HG02571 (cell line): ENCODE measurements around the gene SPACDR.

Experiments used
- ATAC-seq: cut with Tn5 transposase; IDR thresholded peaks from one replicate; pipeline ENCODE4 v1.9.1; 2021; ENCODE audit warnings: mild to moderate bottlenecking, moderate library complexity; ENCODE audit not compliant: unreplicated experiment

SPACDR gene

DNA sequence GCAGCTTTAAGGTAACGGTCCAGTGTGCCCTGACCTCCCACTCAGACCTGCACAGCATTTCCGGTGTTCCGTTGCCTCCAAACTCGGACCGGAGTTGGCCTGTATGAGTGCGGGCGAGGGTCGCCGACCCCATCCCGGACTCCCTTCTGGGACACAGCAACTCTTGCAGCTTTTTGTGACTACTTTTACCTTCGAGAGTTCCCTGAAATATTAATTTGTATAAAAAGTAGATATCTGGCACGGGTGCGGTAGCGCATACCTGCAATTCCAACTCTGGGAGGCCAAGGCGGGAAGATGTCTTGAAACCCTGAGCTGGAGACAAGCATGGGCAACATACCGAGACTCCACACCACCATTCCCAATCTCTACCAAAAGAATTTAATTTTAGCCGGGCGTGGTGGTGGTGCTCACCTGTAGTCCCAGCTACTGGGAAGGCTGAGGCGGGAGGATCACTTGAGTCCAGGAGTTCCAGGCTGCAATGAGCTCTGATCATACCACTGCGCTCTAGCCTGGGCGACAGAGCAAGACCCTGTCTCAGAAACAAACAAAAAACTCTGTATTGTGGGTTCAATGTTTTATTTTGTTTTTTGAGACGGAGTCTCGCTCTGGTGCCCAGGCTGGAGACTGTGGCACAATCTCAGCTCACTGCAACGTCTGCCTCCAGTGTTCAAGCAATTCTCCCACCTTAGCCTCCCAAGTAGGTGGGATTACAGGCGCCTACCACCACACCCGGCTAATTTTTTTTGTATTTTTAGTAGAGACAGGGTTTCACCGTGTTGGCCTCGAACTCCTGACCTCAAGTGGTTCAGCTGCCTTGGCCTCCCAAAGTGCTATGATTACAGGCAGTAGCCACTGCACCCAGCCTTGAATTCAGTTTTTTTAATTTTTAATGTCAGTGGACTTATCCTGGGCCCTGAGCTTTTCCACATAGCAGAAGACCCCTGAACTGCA, 26.6 kb downstream of the SPACDR start:
- no peak for ATAC-seq

DNA sequence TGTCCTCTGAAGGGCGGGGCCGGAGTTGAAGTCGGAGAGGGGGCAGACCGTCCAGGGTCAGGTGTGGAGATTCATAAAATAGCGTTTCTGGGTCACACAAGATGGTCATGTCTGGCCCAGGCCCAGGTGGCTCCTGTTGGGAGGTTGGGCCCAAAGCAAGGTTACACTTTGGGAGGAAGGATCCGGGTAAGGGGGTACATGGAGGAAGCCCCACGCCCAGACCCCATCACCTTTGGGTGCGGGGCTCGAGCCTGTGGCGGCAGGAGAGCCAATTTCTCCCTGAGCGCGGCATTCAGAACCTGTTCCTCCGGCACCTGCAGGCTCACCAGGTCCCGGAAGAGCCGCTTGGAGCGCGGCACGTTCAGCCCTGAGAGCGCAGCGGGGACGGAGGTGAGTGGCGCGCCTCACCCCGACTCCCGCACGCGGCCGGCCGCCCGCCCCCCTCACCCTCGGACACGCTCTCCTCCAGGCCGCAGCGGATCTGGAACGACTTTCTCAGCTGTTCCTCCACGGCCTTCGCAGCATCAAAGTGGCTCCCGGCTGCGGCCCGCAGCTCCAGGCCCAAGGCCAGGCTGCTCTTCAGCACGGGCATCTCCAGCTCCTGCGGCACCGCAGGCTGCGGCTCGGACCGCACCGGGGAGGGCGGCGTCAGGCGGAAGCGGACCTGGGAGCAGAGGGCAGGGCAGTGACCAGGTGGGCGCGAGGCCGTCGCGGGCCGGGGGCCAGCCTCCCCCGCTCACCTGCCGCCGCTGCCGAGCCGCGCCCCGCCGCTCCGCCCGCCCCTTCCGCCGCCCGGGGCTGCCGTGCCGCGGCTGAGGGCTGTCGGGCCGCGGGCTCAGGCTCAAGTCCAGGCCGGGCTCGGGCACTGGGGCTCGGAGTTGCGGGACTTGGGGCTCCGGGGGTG, 28.4 kb downstream of the SPACDR start:
- ATAC-seq, result peak; percentile 16

- no peak for ATAC-seq
These were observed 29.5 kb downstream of the SPACDR start for GRCh38 chr7:100434297-100435144.

GRCh38 chr7:100433592-100434296, 30.3 kb downstream of the SPACDR start:
- no peak for ATAC-seq

GRCh38 chr7:100433276-100433591, 30.8 kb downstream of the SPACDR start:
- ATAC-seq, result no peak

DNA sequence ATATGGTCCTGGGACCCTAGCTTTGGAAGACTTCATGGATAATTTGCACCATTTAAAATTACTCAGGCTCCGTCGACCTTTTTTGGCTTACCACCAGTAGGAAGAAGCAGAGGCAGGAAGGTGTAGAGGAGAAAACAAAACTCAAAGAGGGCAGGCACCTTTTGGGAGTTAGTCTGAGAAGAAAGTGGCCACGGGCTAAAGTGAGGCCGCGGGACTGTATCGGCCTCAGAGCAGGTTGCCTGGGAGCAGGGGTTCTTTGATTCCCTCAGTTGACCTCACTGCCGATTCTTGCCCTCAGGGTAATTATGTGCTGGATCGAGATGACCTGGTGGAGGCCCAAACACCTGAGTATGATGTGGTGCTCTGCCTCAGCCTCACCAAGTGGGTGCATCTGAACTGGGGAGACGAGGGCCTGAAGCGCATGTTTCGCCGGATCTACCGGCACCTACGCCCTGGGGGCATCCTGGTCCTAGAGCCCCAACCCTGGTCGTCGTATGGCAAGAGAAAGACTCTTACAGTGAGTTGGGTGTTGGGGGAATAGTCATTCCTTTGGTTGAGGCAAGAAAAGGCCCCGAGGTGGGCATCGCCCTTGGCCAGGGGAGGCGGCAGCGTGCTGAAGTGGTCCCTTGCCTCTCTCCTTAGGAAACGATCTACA, 31.3 kb downstream of the SPACDR start:
- no peak for ATAC-seq

DNA sequence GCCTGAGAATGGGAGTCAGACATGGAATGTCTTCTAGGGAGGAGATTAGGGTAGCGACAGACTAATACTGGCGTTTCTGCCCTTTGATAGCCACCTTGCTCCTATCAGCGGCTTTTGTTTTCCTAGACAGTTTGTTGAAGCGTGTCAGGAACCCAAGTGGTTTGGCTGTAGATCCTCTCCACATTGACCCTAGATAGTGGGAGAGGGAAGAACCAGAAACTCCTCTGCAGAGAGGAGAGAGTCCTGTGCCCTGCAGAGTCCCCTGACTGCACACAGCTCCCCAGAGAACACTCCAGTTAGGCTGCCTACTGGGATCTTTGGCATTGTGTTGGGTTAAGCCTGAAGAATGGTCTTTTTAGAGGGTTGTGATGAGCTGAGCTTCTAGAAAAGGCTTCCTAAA, 32.0 kb downstream of the SPACDR start:
- ATAC-seq, result no peak

GRCh38 chr7:100431286-100431735, 32.7 kb downstream of the SPACDR start:
- no peak for ATAC-seq

GRCh38 chr7:100430493-100431285, 33.4 kb downstream of the SPACDR start:
- no peak for ATAC-seq

DNA sequence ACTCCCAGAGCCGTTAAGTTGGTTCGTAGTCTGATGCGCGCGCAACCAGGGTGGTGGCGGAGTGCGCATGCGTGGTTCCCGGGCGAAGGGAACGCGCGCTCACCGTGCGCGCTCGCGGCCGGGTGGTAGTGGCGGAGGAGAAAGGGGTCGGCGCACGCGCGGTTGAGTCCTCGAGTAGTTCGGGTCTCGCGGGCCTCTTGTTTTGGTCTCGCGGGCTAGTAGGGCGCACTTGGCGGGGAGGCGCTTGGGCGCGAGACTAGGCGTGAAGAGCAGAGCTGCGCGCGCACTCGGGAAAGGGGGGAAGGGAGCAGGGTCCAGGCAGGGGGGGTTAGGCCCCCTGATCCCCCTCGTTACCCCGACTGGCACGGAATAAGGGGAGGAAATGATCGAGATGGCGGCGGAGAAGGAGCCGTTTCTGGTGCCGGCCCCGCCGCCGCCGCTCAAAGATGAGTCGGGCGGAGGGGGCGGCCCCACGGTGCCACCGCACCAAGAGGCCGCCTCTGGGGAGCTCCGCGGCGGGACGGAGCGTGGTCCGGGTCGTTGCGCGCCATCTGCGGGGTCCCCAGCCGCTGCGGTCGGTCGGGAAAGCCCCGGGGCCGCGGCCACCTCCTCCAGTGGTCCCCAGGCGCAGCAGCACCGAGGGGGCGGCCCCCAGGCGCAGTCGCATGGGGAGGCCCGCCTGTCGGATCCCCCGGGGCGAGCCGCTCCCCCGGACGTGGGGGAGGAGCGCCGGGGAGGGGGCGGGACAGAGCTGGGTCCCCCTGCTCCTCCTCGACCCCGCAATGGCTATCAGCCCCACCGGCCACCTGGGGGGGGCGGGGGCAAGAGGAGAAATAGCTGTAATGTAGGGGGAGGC, 34.2 kb downstream of the SPACDR start, which contains the start of gene MEPCE:
Gene MEPCE (plus strand): TSS at position 195 of the 856 bp plus-strand sequence. CDS start 188 bp downstream, at position 383.
- ATAC-seq, result peak; percentile 33

DNA sequence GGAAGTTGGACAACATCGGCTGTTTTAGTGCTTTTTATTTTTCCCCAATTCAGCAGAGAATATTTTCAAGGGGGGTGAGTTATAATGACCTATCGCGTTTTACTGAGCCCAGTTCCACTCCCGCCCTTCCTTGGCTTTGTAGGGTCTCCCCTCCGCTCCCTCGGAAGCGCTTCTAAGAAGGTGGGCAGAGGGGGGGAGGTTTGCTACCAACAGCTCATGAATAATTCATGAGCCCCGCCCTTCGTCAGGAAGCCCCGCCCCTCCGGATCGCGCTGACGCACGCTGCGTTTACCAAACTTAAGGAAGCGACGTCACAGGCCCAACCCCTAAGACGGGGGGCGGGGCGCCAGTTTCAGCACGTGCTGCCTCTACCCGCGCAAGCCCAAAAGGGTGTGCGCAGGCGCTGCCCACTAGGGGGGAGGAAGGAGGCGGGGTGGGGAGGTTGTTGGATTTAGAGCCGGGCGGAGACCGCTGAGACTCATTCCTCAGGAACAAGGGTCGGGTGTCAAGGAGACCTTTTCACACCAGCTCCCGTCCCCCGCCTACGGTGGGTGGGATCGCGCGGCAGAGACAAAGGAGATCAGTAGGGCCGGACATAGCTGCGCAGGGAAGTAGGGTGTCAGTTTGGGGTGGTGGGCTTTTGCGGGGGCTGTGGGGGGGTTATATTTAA, 35.0 kb downstream of the SPACDR start:
- peak; percentile 49 for ATAC-seq

- ATAC-seq, result peak; percentile 36
These were observed 35.7 kb downstream of the SPACDR start, which contains the start of gene ZCWPW1 for GRCh38 chr7:100428199-100428966. TSS of gene ZCWPW1 (minus strand) at chr7:100428703. CDS start at chr7:100420649, 8,054 bp downstream.

DNA sequence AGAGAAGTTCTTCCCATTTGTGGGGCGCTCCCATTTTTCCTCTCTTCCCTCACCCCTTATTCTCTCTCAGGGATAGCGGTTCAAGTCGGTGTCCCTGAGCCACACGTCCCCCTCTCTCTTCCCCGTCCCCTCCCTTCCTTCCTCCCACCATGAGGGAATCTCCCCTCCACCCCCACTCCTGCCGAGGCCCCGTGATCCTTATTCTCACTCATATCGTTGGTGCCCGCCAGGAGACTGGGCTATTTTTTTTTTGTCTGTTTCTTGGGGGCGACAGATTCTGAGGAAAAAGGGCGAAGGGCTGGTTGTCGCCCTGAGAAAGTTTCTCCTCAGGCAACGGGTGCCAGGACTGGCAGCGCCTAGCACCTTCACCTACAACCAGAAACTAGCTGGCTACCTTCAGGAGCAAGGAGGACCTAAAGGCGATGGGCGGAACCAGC, 36.3 kb downstream of the SPACDR start:
- no peak for ATAC-seq

GRCh38 chr7:100426516-100426915, 37.5 kb downstream of the SPACDR start:
- no peak for ATAC-seq

DNA sequence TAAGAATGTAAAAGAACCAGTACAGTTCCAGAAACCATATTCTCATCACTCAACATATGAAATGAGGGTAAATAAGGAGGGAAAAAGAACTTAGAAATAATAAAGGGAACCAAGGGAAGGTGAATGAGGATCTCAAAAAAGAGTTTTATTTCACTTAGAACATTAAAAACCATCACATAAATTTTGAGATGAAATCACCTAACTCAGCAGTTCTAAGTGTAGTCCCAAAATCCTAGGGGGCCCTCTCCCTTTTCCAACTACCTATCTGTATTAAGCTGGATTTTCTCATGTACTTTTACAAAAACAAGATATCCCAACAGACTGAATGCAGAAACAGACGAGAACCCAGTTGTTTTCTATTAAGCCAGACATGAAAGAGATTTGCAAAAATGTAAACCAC, 38.7 kb downstream of the SPACDR start:
- ATAC-seq, result no peak

DNA sequence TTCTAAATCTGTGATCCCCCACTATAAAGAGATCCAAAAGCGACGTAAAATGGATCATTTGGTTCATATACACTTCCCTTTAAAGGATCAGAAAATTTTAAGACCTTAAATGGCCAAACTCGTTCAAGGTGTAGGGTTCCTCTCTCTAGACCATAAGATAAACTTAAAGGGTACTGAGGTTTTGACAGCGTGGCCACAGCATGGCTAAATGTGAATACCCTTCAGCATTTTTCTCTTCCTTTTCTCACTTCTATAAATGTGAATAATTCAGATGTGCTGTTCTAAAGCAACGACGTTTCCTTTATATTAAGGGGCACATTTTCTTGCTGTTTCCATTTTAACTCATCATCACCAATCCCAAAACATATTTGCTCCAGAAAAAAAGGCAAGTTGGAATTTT, 40.7 kb downstream of the SPACDR start:
- ATAC-seq, result no peak
